Panc1 (cell line): Measurements from ENCODE around the gene PSMB11. TPM values are rescaled to one million over a fixed set of nuclear protein-coding genes. Genes with fewer than 3 reads are reported as not detected.
A peak's percentile ranks its signal among the peaks of the same experiment; 100 is the strongest.

Source experiments
- ATAC-seq: fragments of 200-7000 bp; cut with Tn5 transposase; 2 replicates; pipeline ENCODE4 v1.9.1; 2020; ENCODE audit warnings: mild to moderate bottlenecking, moderate library complexity
- BruUV-seq: library from RNA; stranded (reverse); fragments of 400-500 nt; replicated peaks from 2 replicates; lab custom pipeline; 2021; lab: Mats Ljungman, UMichigan
- CTCF ChIA-PET: fragments of 300-600 bp; sonication (Branson Sonifier 250); formaldehyde crosslinking; loops from one replicate; lab custom pipeline; 2022; ENCODE audit warnings: antibody characterized with exemption; lab: Charles Lee
- POLR2A ChIA-PET: fragments of 300-600 bp; sonication (Branson Sonifier 250); formaldehyde crosslinking; loops from one replicate; lab custom pipeline; 2022; ENCODE audit warnings: antibody characterized with exemption; lab: Charles Lee
- DNase-seq: peaks from one replicate; pipeline ENCODE4 v3.0.0-alpha.2; 2010; ENCODE audit warnings: low read depth, low spot score
- H3K27ac ChIP-seq: 2 replicates; pipeline ENCODE4 v1.5.1; 2011; ENCODE audit warnings: mild to moderate bottlenecking, low read length, inconsistent platforms
- H3K27me3 ChIP-seq: fragments of 200-500 bp; sonication (Bioruptor generic); 2 replicates; pipeline ENCODE4 v1.6.0; 2014; ENCODE audit warnings: low read length, inconsistent platforms; ENCODE audit not compliant: control insufficient read depth, insufficient read depth
- H3K36me3 ChIP-seq: fragments of 200-500 bp; sonication (Bioruptor generic); 2 replicates; pipeline ENCODE4 v1.5.1; 2014; ENCODE audit warnings: inconsistent platforms, mild to moderate bottlenecking, low read length, moderate library complexity; ENCODE audit not compliant: control insufficient read depth, insufficient read depth
- H3K4me1 ChIP-seq: 2 replicates; pipeline ENCODE4 v1.5.1; 2011; ENCODE audit warnings: inconsistent platforms, mild to moderate bottlenecking, low read length, moderate library complexity; ENCODE audit not compliant: control insufficient read depth, insufficient read depth
- H3K4me3 ChIP-seq, 2 experiments: 2 replicates each; pipeline ENCODE4 v1.5.1; 2011 to 2012; ENCODE audit warnings: low read depth in 2 of 2, low read length in 2 of 2, mild to moderate bottlenecking in 2 of 2, inconsistent platforms in 1 of 2, moderate library complexity in 1 of 2
- H3K9me3 ChIP-seq: fragments of 200-500 bp; sonication (Bioruptor generic); 2 replicates; pipeline ENCODE4 v1.5.1; 2014; ENCODE audit warnings: low read depth, mild to moderate bottlenecking, inconsistent platforms, low read length, moderate library complexity; ENCODE audit not compliant: control insufficient read depth, insufficient read depth
- CTCF ChIP-seq: fragments of 450-650 bp; IDR thresholded peaks from 2 replicates; pipeline ENCODE4 v1.5.1; 2017; ENCODE audit warnings: mild to moderate bottlenecking
- POLR2AphosphoS5 ChIP-seq: IDR thresholded peaks from 2 replicates; pipeline ENCODE4 v1.6.1; 2012; ENCODE audit warnings: mild to moderate bottlenecking, low read depth, low read length, moderate library complexity
- REST ChIP-seq, 2 experiments: IDR thresholded peaks; 2 replicates each; pipeline ENCODE4 v1.6.1; 2011 to 2012; ENCODE audit warnings: low read depth in 2 of 2, control low read depth in 1 of 2, low read length in 1 of 2, mild to moderate bottlenecking in 1 of 2, moderate library complexity in 1 of 2; ENCODE audit not compliant: insufficient read depth in 1 of 2
- SIN3A ChIP-seq: IDR thresholded peaks from 2 replicates; pipeline ENCODE4 v1.6.1; 2012; ENCODE audit warnings: low read depth, mild to moderate bottlenecking, low read length, moderate library complexity, borderline replicate concordance; ENCODE audit not compliant: insufficient read depth
- TCF7L2 ChIP-seq: IDR thresholded peaks from 2 replicates; pipeline ENCODE4 v1.6.1; 2011; ENCODE audit warnings: mild to moderate bottlenecking, low read depth, low read length, inconsistent platforms
- in situ Hi-C: cut with HindIII; loops from 2 replicates; pipeline ENCODE4 v1.10.0; 2016; ENCODE audit warnings: low sequenced_read_pairs, low pct_unique_long_range_greater_than_20kb
- intact Hi-C: fragments of 100-400 bp; cut with micrococcal nuclease; formaldehyde crosslinking; loops from one replicate; pipeline ENCODE4 v1.10.0; 2022; ENCODE audit not compliant: unreplicated experiment
- total RNA-seq: library from RNA; stranded (reverse); gene quantifications from one replicate; pipeline ENCODE4 v1.2.1, GENCODE V29; 2021; ENCODE audit not compliant: unreplicated experiment

PSMB11 gene
- total RNA-seq, 1 experiment from 2014 or later = not detected

GRCh38 chr14:23057757-23058653, 16.0 kb downstream of the PSMB11 start:
- peak overlapping the region; percentile 59; the same call in 1 of the 2 replicates for H3K27ac ChIP-seq
- POLR2A ChIA-PET = no interaction called here
- in situ Hi-C loops = no loop called here

More at GRCh38 chr14:23057757-23058653, 16.0 kb downstream of the PSMB11 start:
- Histone ChIP-seq H3K4me1 (peaks cover 15% of the 10 kb centered on the region), H3K36me3 (peaks cover 13% of the 10 kb centered on the region), H3K27me3 (no peaks in the 10 kb centered on the region), H3K9me3 (no peaks in the 10 kb centered on the region), H3K4me3 (peak overlapping the region; percentile 51 to 55)
- BruUV-seq = no TSS peak
- peak; percentile 83 for ATAC-seq
- 0 out of 2 replicates have a peak, but pooled peaks have one; percentile 40 for TF ChIP-seq SIN3A
- TF ChIP-seq TCF7L2 = no peak
- TF ChIP-seq CTCF = peak; percentile 93
- TF ChIP-seq POLR2AphosphoS5 = peak; percentile 46; the same call in 1 of the 2 replicates
- TF ChIP-seq REST (IDR thresholded peaks at IDR 0.05; ENCODE audit: insufficient read depth in 1 of 2, low read depth in 2 of 2, low read length in 1 of 2) = no peak
- intact Hi-C loops = loop anchor here (1.0 to 5.0 kb wide), 2 partner anchors 72 to 126 kb away; no protein-coding TSS in a partner anchor
- peak; percentile 70 for DNase-seq
- CTCF ChIA-PET = interaction anchor here (1.4 to 2.1 kb wide), 3 partner anchors 11 to 72 kb away, joined by 4 to 16 read pairs (median 8); no protein-coding TSS in a partner anchor
